CD4-positive, alpha-beta T cell treated with Interleukin-12 subunit alpha and Interleukin-12 subunit beta, for 1 hour (primary cell): Measurements from ENCODE around the gene GAB4.
A peak's percentile ranks its signal among the peaks of the same experiment; 100 is the strongest.
"Not testable (repeated sequence)": the region's sequence is repeated elsewhere in the genome, so short reads cannot be mapped to it uniquely, and the experiment has no call there.

Experiments
- DNase-seq: peaks from one replicate; pipeline ENCODE4 v3.0.0-alpha.2; 2020

GAB4 gene, protein sequence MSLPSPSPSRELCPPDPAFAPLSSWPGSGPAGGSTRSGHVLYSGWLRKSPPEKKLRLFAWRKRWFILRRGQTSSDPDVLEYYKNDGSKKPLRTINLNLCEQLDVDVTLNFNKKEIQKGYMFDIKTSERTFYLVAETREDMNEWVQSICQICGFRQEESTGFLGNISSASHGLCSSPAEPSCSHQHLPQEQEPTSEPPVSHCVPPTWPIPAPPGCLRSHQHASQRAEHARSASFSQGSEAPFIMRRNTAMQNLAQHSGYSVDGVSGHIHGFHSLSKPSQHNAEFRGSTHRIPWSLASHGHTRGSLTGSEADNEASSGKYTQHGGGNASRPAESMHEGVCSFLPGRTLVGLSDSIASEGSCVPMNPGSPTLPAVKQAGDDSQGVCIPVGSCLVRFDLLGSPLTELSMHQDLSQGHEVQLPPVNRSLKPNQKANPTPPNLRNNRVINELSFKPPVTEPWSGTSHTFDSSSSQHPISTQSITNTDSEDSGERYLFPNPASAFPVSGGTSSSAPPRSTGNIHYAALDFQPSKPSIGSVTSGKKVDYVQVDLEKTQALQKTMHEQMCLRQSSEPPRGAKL

GRCh38 chr22:17007852-17008731 lies at the start of gene GAB4:
TSS of gene GAB4 (minus strand) at chr22:17008222. CDS start at chr22:17008114, 108 bp downstream.
- DNase-seq = no peak

DNA sequence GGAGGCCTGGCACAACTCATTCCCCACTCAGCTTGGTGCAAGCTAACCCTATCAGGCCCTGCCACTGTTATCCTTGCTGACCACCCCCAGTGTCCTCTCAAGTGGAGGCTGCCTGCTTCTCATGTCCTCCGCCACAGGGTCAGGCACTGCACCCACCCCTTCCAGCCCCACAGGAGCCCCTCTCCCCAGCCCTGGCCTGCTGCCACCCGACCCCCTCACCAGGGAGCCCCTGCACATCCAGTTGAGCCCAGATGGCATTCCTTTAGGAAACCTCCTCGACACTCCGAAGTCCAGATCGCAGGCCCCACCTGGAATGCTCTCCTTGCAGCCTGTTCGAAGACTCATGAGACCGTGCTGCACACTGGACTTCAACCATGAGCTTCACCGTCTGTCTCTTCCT lies 48.8 kb upstream of the GAB4 start:
- no peak for DNase-seq

GRCh38 chr22:17056058-17056457 lies 48.0 kb upstream of the GAB4 start:
- DNase-seq = no peak

DNA sequence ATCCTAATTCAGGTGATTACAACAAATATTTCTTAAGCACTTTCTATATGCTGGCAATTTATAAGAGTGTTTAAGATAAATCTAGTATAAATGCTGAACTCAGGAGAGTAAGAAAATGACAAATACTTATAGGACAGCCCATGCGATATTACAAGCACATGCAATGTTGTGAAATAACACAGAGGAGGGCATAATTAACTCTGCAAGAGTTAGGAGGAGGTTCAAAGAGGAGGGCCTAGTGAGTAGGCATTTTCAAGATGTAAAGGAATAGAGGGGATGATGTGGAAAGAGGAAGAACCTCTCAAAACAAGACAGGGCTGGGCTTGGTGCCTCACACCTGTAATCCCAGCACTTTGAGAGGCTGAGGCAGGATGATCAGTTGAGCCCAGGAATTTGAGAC lies 39.6 kb upstream of the GAB4 start:
- DNase-seq = no peak

DNA sequence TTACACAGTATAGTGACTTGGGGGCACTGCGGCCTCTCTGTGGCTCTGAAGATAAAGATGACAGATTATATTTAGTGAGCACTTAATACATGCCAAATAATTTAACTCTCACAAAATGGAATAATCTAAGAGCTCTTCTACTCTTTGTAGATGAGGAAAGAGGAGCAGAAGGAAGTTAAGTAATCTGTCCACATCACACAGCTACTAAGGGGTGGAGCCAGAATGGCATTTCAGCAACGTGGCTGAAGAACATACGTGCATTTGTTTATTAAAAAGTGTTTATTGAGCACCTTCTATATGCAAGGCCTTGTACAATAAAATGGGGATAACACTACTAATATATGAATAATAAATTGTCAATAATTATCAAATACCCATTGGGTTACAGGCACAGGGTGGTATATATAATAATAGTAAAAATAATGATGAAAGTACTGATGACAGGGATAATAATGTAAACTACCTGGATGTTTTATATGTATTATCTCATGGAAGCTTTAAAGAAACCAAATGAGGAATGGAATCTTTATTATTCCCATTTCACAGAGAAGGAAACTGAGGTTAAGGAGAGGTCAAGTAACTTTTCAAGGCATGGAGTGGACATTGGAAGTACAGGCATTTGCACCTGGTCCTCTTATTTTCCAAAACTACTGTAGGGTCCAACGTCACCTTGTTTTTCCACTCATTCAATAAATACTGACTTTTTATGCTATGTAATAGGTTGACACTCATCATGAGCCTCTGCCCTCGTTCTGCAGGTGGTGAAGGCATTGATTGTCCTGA lies 38.7 kb upstream of the GAB4 start:
- no peak for DNase-seq

GRCh38 chr22:17043521-17043920 lies 35.5 kb upstream of the GAB4 start:
- no peak for DNase-seq

DNA sequence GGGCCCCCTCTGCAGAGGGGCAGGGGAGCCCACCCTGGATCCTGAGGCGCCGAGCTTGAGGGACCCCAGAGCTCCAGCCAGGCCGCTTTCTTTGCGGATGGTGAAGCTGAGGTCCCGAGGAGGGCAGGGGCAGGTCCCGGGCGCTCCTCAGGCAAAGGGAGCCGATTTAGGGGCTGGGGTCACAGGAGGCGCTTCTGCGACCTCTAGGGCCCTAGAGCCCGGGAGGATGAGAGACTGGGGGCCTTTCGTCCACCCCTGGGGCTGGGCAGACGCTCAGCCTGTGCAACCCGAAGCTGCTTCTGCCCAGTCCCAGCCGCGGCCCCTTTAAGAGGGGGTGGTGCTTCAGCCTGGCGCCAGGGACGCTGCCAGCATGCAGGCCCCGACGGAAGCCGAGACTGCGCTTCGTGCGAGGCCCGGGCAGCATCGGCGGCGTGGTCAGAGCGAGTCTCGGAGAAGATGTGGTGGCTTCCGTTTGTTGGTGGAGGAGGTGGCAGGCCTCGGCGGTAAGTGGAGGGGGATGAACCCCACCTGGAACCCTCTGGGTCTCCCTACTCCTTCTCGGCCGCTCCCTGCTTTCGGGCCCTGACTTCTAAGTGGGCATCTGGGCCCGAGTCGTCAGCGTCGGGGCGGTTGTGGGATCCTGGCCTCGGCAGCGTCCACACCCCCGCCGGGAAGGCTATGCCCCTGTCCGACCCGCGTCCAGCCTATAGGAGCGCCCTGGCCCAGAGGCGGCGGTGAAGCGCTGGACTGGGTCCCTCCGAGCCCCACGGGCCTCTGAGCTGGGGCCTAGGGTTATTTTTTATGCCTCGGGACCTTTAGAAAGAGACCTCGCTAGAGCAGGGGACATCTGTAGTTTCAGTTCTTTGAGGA lies 29.1 kb upstream of the GAB4 start:
- peak; percentile 5 for DNase-seq

DNA sequence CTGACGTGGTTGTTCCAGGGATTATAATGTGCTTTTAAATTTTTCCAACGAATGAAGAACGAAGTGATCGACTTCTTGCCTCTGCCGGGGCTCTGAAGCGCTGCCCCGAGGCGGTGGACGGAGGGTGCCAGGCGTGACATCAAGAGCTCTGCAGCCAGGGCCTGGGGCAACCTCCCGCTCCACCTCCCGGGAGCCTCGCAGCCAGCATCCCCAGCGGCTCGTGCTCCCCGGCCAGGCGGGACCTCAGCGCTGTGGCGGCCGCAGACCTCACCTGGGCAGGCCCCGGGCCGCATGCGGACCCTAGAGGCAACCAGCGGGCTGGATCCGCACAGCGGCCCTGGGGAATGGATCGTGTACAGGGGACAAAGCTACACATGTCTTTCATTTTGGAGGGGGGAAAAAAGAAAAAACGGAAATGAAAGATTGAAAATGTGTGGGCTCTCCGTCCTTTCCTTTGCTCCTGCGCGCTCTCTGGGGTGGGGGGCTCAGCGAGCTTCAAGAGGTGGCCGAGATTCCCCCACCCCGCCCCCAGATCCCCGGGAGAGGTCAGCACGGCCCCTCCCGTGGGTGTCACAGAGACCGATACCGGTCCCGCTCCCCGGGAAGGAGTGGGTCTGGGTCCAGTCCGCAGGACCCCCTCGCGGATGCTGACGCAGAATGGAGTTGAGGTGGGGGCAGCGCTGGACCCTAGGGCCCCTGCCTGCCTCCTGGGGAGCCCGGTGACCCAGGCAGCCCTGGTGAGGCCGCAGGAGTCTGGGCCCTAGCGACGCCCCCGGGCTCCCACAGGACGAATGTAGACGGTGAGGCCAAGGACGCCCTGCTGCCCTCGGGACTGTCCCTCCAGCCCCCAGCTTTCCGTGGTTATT lies 28.2 kb upstream of the GAB4 start:
- not testable (repeated sequence) for DNase-seq

DNA sequence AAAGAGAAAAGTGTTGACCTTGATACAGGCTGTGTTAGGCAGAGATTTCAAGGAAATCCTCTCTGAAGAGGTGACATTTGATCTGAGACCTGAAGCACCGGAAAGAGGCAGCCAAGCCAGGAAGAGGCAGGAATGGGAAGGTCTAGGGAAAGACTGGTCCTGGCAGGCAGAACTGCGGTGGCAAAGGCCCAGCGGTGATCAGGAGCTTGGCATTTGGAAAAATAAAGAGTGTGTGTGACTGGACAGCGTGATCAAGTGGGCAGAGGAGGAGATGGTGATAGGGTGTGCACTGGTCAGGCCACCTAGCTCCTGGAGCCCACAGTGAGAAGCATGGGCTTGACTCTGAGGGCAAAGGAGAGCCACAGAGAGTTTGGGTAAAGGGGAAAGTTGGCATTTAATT lies 27.2 kb upstream of the GAB4 start:
- no peak for DNase-seq

DNA sequence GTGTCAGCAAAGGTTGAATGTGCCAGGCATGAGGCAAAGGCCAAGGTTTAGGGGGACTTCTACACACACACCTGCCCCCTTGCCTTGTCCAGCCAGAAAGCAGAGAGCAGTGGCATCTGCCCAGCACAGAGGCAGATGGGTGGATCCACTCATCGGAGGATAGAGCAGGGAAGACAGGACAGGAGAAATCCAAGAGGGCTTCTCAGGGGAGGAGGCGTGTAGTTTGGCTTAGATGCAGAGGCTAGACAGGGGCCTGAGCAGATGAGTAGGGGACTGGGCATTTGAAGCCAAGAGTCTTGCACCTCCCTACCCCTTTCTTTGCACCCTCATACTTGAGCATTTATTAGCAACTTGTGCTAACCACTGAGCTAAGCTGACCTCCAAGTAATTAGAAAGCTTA lies 26.5 kb upstream of the GAB4 start:
- DNase-seq = not testable (repeated sequence)

GRCh38 chr22:17032277-17032676 lies 24.3 kb upstream of the GAB4 start:
- DNase-seq = not testable (repeated sequence)

GRCh38 chr22:17024380-17024779 lies 16.4 kb upstream of the GAB4 start:
- DNase-seq = not testable (repeated sequence)

DNA sequence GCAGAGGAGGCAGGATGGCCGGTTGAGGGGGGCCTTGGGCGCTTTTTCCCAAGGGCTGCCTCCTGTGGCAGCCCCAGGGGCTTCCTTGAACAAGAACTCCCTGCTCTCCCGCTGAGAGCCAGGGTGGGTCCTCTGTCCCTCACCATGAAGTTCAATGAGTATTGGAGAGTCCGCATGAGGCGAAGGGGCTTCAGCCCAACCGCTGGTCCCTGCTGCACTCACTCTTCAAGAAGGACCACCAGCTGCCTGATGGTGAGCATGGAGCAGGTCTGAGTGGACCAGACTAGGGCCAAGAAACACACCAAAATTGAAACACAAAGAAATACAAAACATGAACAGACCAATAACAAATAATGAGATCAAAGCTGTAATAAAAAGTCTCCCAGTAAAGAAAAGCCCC lies 7.5 kb upstream of the GAB4 start:
- DNase-seq = not testable (repeated sequence)

- DNase-seq = not testable (repeated sequence)
Measured at GRCh38 chr22:17014101-17014440, 6.0 kb upstream of the GAB4 start.

DNA sequence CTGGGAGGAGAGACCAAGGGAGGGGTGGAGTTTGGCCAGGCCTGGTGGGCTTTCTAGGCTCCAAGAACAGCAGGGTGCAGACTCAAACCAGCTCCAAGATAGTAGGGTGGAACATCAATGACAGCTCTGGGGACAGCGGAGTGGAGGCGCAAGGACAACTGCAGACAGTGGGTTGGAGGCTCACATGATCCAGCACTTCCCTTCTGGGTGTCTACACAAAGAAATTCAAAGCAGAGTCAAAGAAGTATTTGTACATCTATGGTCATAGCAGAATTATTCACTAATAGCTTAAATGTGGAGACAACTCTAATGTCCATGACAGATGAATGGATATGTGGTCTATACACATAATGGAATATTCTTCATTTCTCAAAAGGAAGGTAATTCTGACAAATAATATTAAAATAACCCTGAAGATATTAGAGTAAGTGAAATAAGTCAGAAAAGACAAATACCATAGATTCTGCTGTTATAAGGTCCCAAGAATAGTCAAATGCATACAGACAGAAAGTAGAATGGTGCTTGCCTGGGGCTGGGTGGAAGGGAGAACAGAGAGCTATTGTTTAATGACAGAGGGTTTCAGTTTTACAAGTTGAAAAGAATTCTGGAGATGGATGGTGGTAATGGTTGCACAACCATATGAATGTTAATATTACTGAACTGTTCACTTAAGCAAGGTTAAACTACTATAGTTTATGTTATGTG lies 5.5 kb upstream of the GAB4 start:
- DNase-seq = no peak

- DNase-seq = no peak
Measured at GRCh38 chr22:17012267-17012666, 4.2 kb upstream of the GAB4 start.

DNA sequence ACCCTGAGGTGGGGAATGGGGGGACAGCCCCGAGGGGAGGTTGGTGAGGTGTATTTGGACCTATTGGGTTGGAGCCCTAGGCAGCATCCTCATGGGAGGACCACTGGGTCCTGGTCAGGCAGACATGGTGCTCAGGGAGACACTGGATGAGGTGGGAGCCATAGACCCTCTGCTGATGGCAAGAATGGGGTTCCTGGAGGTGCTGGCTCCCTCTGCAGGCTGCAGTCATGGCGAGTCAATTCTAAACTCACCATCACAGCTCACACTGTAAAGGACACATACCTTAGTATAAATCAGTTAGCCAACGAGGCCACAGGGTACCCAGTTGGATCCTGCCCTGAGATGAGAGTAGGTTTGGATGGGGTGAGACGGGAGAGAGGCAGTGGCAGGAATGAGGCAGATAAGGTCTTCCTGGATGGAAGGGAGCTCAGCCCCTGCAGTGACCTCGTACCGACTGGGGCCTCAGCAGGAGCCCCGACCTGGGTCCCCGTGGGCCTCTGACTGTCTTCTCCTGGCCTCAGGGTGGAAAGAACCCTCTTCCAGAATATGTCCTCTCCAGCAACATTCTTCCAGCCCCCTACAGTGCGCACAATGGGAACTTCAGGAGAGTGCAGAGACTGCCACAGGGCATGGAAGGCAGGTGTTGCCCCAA lies 1.7 kb upstream of the GAB4 start:
- DNase-seq = no peak

GRCh38 chr22:17007257-17007656 lies 765 bp downstream of the GAB4 start:
- no peak for DNase-seq

DNA sequence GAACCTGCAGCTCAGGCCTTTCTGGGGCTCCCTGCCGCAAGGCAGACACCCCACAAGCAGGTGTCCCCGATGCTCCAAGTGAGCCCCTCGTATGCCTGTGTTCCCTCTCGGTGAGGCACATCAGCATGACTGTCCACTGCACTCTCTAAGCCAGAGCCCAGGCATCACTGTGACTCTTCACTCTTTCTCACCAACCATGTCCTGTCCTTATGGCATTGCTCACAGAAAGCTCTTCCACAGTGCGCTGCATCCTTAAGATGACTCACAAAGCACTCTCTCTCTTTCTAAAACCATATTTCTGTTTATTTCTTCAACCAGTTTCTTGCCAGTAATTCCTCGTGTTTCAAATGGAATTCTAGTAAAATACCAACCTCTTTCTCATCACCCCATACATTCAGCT lies 18.1 kb downstream of the GAB4 start:
- DNase-seq = no peak

DNA sequence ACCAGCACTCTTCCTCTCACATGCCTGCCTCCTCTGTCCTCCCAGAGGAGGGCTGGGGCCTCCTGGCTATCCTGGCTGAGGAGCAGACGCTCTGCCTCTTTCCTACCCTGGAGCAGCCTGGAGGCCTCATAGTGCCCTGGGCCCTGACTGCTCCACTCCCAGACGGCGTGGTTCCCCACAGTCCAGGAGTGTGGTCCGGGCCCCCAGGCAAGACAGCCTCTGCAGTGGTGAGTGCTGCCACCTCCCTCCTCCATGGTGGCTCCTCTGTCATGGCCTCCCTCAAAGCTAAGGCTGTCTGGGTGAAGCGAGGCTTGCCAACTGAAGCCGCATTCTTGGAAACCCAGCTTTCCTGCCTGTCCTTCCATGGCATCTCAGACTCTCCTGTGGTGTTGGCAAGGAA lies 19.8 kb downstream of the GAB4 start:
- no peak for DNase-seq
